ENCODE data around the gene CDH4. TPM values are rescaled to one million over a fixed set of nuclear protein-coding genes. Genes with fewer than 3 reads are reported as not detected.
A peak's percentile ranks its signal among the peaks of the same experiment; 100 is the strongest.

The CDH4 gene
- total and polyA plus RNA-seq, 2 donors from 2014 or later = 1.1 TPM; not detected in 1

- Histone ChIP-seq H3K9ac (ENCODE audit: low read length in 3 of 3) (no peak overlapping the region), H3K27me3 (ENCODE audit: control insufficient read depth, insufficient read depth, low read length) (no peaks in the 10 kb centered on the region), H3K36me3 (ENCODE audit: control insufficient read depth in 2 of 3, insufficient read depth in 3 of 3, low read length in 3 of 3) (no peaks in the 10 kb centered on the region), H3K9me3 (ENCODE audit: control insufficient read depth in 2 of 3, insufficient read depth in 1 of 3, low read length in 3 of 3) (no peaks in the 10 kb centered on the region), H3K27ac (ENCODE audit: low read depth in 2 of 2, low read length in 2 of 2) (no peak overlapping the region), H3K4me1 (ENCODE audit: control insufficient read depth in 2 of 3, insufficient read depth in 2 of 3, low read depth in 1 of 3, low read length in 3 of 3) (no peaks in the 10 kb centered on the region), H3K4me3 (ENCODE audit: low read length in 3 of 3) (no peak overlapping the region)
- FAIRE-seq (no peak), DNase-seq (peak in 1 of 5 donors; percentile 15)
- no peak for TF ChIP-seq CTCF (IDR thresholded peaks at IDR 0.05; ENCODE audit: borderline replicate concordance, extremely low read depth, insufficient read depth)
- intact Hi-C loops (cut with DNase I) = no loop called here
Observed at GRCh38 chr20:61528591-61528990, 276.5 kb downstream of the CDH4 start.

- Histone ChIP-seq H3K9ac (ENCODE audit: low read length in 3 of 3) (no peak overlapping the region), H3K9me3 (ENCODE audit: control insufficient read depth in 2 of 3, insufficient read depth in 1 of 3, low read length in 3 of 3) (no peaks in the 10 kb centered on the region), H3K36me3 (ENCODE audit: control insufficient read depth in 2 of 3, insufficient read depth in 3 of 3, low read length in 3 of 3) (no peaks in the 10 kb centered on the region), H3K27ac (ENCODE audit: low read depth in 2 of 2, low read length in 2 of 2) (no peak overlapping the region), H3K4me1 (ENCODE audit: control insufficient read depth in 2 of 3, insufficient read depth in 2 of 3, low read depth in 1 of 3, low read length in 3 of 3) (no peaks in the 10 kb centered on the region), H3K27me3 (ENCODE audit: control insufficient read depth, insufficient read depth, low read length) (no peaks in the 10 kb centered on the region), H3K4me3 (ENCODE audit: low read length in 3 of 3) (no peak overlapping the region)
- intact Hi-C loops (cut with DNase I) = no loop called here
- FAIRE-seq (no peak), DNase-seq (no peak)
- TF ChIP-seq CTCF (IDR thresholded peaks at IDR 0.05; ENCODE audit: borderline replicate concordance, extremely low read depth, insufficient read depth) = no peak
Observed at GRCh38 chr20:61529354-61529753, 277.3 kb downstream of the CDH4 start.

GRCh38 chr20:61531553-61532345 is 279.7 kb downstream of the CDH4 start:
- FAIRE-seq (no peak), DNase-seq (peak in 1 of 5 donors; percentile 26)
- Histone ChIP-seq H3K36me3 (ENCODE audit: control insufficient read depth in 2 of 3, insufficient read depth in 3 of 3, low read length in 3 of 3) (no peaks in the 10 kb centered on the region), H3K27me3 (ENCODE audit: control insufficient read depth, insufficient read depth, low read length) (no peaks in the 10 kb centered on the region), H3K9ac (ENCODE audit: low read length in 3 of 3) (no peak overlapping the region), H3K27ac (ENCODE audit: low read depth in 2 of 2, low read length in 2 of 2) (no peak overlapping the region), H3K9me3 (ENCODE audit: control insufficient read depth in 2 of 3, insufficient read depth in 1 of 3, low read length in 3 of 3) (no peaks in the 10 kb centered on the region), H3K4me1 (ENCODE audit: control insufficient read depth in 2 of 3, insufficient read depth in 2 of 3, low read depth in 1 of 3, low read length in 3 of 3) (no peaks in the 10 kb centered on the region), H3K4me3 (ENCODE audit: low read length in 3 of 3) (no peak overlapping the region)
- intact Hi-C loops (cut with DNase I) = no loop called here
- TF ChIP-seq CTCF (IDR thresholded peaks at IDR 0.05; ENCODE audit: borderline replicate concordance, extremely low read depth, insufficient read depth) = no peak

All from kidney (tissue), 14 donors.